Osteocyte (in vitro differentiated cells): Measurements from ENCODE around the gene TRIO. TPM values are rescaled to one million over a fixed set of nuclear protein-coding genes. Genes with fewer than 3 reads are reported as not detected.

Source experiments
- DNase-seq: peaks from one replicate; pipeline ENCODE4 v3.0.0; 2021; ENCODE audit warnings: mixed read lengths; ENCODE audit not compliant: unreplicated experiment; ENCODE audit errors: extremely low spot score
- H3K27ac Mint-ChIP-seq: one replicate; pipeline ENCODE4 v1.8.0; 2021; ENCODE audit warnings: mild to moderate bottlenecking, mixed read lengths; ENCODE audit not compliant: unreplicated experiment
- H3K27me3 Mint-ChIP-seq: one replicate; pipeline ENCODE4 v1.8.0; 2021; ENCODE audit warnings: mixed read lengths; ENCODE audit not compliant: unreplicated experiment
- H3K36me3 Mint-ChIP-seq: one replicate; pipeline ENCODE4 v1.8.0; 2021; ENCODE audit warnings: mixed read lengths; ENCODE audit not compliant: unreplicated experiment
- H3K4me1 Mint-ChIP-seq: one replicate; pipeline ENCODE4 v1.8.0; 2021; ENCODE audit warnings: mixed read lengths; ENCODE audit not compliant: unreplicated experiment
- H3K4me3 Mint-ChIP-seq: one replicate; pipeline ENCODE4 v1.8.0; 2021; ENCODE audit warnings: mild to moderate bottlenecking, moderate library complexity, mixed read lengths; ENCODE audit not compliant: unreplicated experiment
- H3K9me3 Mint-ChIP-seq: one replicate; pipeline ENCODE4 v1.8.0; 2021; ENCODE audit warnings: mixed read lengths; ENCODE audit not compliant: unreplicated experiment
- total RNA-seq: library from RNA; stranded (reverse); gene quantifications from 2 replicates; pipeline ENCODE4 v1.2.1, GENCODE V29; 2021
- TF ChIP-seq, protein P1 (sequence below): fragments of 200-600 bp; sonication (generic); IDR thresholded peaks from 2 replicates; pipeline ENCODE4 v1.5.0; 2021; ENCODE audit warnings: antibody characterized with exemption, mild to moderate bottlenecking, moderate library complexity

Gene TRIO
- total RNA-seq, 1 donor from 2014 or later: 336 TPM

DNA sequence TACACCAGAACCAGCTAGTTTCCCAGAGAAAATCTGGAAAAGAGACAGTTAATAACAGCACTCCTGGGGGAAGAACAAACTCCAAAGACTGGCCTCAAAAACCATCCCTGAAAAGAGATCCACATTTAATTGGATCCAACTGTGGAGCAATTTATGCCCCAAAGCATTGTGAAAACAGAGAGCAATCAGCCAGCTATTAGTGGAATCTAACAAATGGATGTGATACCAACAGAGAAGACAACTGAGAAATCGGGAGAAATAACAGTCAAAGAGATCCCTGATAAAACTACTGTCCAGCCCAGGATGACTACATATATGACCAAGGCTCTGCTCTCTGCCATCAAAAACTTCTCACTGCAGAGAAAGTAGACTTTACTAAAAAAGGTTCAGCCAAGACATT, 40.5 kb upstream of the TRIO start:
- DNase-seq: no peak
- Mint-ChIP-seq H3K27me3 (no peaks in the 10 kb centered on the region), H3K4me3 (no peak overlapping the region), H3K9me3 (peaks cover 7% of the 10 kb centered on the region), H3K36me3 (no peaks in the 10 kb centered on the region), H3K4me1 (peaks cover 34% of the 10 kb centered on the region), H3K27ac (peak overlapping the region; percentile 81)
- TF ChIP-seq, protein P1, sequence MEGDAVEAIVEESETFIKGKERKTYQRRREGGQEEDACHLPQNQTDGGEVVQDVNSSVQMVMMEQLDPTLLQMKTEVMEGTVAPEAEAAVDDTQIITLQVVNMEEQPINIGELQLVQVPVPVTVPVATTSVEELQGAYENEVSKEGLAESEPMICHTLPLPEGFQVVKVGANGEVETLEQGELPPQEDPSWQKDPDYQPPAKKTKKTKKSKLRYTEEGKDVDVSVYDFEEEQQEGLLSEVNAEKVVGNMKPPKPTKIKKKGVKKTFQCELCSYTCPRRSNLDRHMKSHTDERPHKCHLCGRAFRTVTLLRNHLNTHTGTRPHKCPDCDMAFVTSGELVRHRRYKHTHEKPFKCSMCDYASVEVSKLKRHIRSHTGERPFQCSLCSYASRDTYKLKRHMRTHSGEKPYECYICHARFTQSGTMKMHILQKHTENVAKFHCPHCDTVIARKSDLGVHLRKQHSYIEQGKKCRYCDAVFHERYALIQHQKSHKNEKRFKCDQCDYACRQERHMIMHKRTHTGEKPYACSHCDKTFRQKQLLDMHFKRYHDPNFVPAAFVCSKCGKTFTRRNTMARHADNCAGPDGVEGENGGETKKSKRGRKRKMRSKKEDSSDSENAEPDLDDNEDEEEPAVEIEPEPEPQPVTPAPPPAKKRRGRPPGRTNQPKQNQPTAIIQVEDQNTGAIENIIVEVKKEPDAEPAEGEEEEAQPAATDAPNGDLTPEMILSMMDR: no peak

DNA sequence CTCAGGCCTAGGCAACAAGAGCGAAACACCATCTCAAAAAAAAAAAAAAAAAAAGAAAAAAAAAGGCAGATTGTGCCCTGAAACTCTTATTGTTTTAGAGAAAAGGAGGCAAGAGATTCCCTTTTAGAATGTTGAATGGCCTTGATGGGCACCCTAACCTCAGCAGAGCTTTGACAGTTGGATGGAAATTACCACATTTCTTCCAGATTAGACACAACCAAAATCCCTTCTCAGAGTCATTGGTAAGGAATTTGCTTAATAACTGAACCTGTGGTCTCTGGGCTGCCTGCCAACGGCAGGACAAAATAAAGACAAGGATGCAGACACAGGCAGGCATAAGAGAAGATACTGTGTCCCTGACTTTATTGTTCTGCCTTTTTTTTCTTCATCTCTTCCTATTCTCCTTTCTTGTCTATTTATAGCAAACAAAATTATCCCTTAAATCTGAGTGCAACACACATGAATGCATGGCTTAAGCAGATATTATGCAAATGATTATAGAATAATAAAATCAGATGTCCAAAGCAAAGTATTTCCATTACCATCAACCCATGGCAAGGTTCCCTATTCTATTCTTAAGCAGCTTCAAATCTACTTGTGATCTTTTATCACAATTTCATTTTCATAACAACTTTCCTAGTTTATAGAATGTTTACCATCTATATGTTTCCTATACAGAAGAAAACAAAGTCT, 37.3 kb upstream of the TRIO start:
- no peak overlapping the region for H3K4me3 Mint-ChIP-seq
- peaks cover 7% of the 10 kb centered on the region for H3K9me3 Mint-ChIP-seq
- H3K27ac Mint-ChIP-seq: peak overlapping the region; percentile 16
- no peaks in the 10 kb centered on the region for H3K27me3 Mint-ChIP-seq
- no peak for DNase-seq
- H3K36me3 Mint-ChIP-seq: no peaks in the 10 kb centered on the region
- TF ChIP-seq, protein P1: no peak
- peaks cover 44% of the 10 kb centered on the region for H3K4me1 Mint-ChIP-seq

DNA sequence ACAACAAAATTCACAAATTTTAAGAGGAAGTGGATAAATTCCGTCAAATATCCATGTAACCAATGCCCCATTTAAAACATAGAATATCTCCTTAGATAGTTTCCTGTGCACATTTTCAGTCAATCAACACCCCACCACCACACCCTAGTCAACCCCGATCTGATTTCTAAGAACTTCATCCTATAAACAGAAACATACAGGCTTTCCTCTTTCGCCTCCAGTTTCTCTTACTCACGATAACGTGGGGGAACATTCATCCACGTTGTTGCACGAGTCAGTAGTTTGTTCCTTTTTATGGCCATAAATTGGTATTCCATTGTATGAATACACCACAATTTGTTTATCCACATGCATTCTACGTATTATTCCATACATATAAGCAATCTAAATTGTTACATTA, 35.6 kb upstream of the TRIO start:
- Mint-ChIP-seq H3K36me3 (no peaks in the 10 kb centered on the region), H3K4me1 (peaks cover 36% of the 10 kb centered on the region), H3K27me3 (no peaks in the 10 kb centered on the region), H3K9me3 (peaks cover 5% of the 10 kb centered on the region), H3K4me3 (no peak overlapping the region), H3K27ac (no peak overlapping the region)
- DNase-seq: no peak
- TF ChIP-seq, protein P1: no peak

DNA sequence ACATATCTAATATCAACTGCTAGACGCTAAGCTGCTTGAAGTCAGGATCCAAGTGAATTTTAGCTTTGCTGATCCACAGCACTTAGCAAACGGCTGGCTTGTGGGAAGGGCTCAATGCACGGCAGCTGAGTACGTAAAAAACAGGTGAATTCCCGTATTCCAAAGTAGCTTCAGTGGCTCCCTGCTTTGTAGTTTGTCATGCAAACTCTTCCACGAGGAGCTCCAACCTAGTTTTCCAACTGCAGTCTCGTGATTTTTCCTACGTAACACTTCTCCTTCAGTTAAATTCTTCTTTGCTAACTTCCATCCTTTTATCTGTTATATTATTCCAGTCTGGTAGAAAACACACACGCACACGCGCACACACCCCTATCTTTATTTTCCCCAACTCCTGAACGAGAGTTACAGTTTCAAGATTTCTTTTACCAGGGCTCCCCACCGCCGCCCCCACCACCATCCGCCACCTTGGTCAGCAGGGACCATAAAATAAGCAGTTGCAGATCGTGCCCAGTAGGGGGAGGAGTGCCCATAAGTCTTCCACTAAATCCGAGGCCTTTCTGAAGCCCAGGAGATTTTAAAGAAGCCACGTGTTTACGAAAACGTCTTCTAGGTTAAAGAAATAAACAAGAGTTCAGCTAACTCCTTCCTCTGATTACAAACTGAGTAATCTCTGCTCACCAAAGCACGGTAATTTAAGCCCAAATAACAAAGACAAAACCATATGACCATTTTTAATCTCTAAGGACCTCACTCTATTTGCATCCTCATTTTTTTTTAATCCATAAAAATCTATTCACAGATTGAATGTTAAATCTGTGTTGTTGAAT, 34.8 kb upstream of the TRIO start:
- H3K9me3 Mint-ChIP-seq: no peaks in the 10 kb centered on the region
- H3K4me3 Mint-ChIP-seq: no peak overlapping the region

More for the DNA sequence above, 34.8 kb upstream of the TRIO start:
- TF ChIP-seq, protein P1: peak; percentile 63
- Mint-ChIP-seq H3K4me1 (peaks cover 31% of the 10 kb centered on the region), H3K27ac (peak overlapping the region; percentile 33), H3K27me3 (no peaks in the 10 kb centered on the region), H3K36me3 (no peaks in the 10 kb centered on the region)
- DNase-seq: peak; percentile 80
